Measurements from ENCODE around the gene SLC5A9. TPM values are rescaled to one million over a fixed set of nuclear protein-coding genes. Genes with fewer than 3 reads are reported as not detected.
"Not testable (repeated sequence)": the region's sequence is repeated elsewhere in the genome, so short reads cannot be mapped to it uniquely, and the experiment has no call there.

The SLC5A9 gene
- total and polyA plus RNA-seq, 2 experiments from 2014 or later = 20.9 to 26.5 TPM

- H3K9me2 ChIP-seq (replicated peaks; ENCODE audit: insufficient read depth) = no peaks in the 10 kb centered on the region
- H3K79me2 ChIP-seq = no peaks in the 10 kb centered on the region
- H3K4me1 ChIP-seq (ENCODE audit: insufficient read depth) = no peaks in the 10 kb centered on the region
- no peak for DNase-seq (ENCODE audit: low spot score)
- no peak for TF ChIP-seq EZH2 (IDR thresholded peaks at IDR 0.05; ENCODE audit: borderline replicate concordance)
- H3K4me2 ChIP-seq = no peak overlapping the region
- H2AFZ ChIP-seq = no peak overlapping the region
- no peak overlapping the region for H3K4me3 ChIP-seq
- no peaks in the 10 kb centered on the region for H4K20me1 ChIP-seq (ENCODE audit: insufficient read depth, poor library complexity, severe bottlenecking)
- WGBS (ENCODE audit: low lambda C conversion rate, missing lambda C conversion rate) = 88% methylated on average over 2 of the region's 2 CpGs
- H3K27me3 ChIP-seq = no peaks in the 10 kb centered on the region
- H3K27ac ChIP-seq = no peak overlapping the region
- H3K9me3 ChIP-seq (ENCODE audit: low read depth) = no peaks in the 10 kb centered on the region
- H3K36me3 ChIP-seq (replicated peaks; ENCODE audit: insufficient read depth, low read depth) = no peaks in the 10 kb centered on the region
Measured at GRCh38 chr1:48266576-48266975, 44.1 kb downstream of the SLC5A9 start.

DNA sequence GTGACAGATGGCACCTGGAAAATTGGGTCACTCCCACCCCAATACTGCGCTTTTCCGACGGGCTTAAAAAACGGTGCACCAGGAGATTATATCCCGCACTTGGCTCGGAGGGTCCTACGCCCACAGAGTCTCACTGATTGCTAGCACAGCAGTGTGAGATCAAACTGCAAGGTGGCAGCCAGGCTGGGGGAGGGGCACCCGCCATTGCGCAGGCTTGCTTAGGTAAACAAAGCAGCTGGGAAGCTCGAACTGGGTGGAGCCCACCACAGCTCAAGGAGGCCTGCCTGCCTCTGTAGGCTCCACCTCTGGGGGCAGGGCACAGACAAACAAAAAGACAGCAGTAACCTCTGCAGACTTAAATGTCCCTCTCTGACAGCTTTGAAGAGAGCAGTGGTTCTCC, 54.9 kb downstream of the SLC5A9 start:
- H3K4me3 ChIP-seq; H3K4me2 ChIP-seq; H3K27me3 ChIP-seq; H3K79me2 ChIP-seq; H3K9me3 ChIP-seq (ENCODE audit: low read depth); H2AFZ ChIP-seq; H3K27ac ChIP-seq; DNase-seq (ENCODE audit: low spot score); H4K20me1 ChIP-seq (ENCODE audit: insufficient read depth, poor library complexity, severe bottlenecking); H3K4me1 ChIP-seq (ENCODE audit: insufficient read depth); H3K36me3 ChIP-seq (replicated peaks; ENCODE audit: insufficient read depth, low read depth); H3K9me2 ChIP-seq (replicated peaks; ENCODE audit: insufficient read depth): not testable (repeated sequence)
- 97% methylated on average over 10 of the region's 10 CpGs for WGBS (ENCODE audit: low lambda C conversion rate, missing lambda C conversion rate)

DNA sequence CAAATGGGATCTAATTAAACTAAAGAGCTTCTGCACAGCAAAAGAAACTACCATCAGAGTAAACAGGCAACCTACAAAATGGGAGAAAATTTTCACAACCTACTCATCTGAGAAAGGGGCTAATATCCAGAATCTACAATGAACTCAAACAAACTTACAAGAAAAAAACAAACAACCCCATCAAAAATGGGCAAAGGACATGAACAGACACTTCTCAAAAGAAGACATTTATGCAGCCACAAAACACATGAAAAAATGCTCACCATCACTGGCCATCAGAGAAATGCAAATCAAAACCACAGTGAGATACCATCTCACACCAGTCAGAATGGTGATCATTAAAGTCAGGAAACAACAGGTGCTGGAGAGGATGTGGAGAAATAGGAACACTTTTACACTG, 59.8 kb downstream of the SLC5A9 start:
- not testable (repeated sequence) for H2AFZ ChIP-seq; H3K27ac ChIP-seq; H3K9me3 ChIP-seq (ENCODE audit: low read depth); H3K9me2 ChIP-seq (replicated peaks; ENCODE audit: insufficient read depth); H3K27me3 ChIP-seq; H4K20me1 ChIP-seq (ENCODE audit: insufficient read depth, poor library complexity, severe bottlenecking); H3K4me3 ChIP-seq; H3K4me2 ChIP-seq; DNase-seq (ENCODE audit: low spot score); H3K79me2 ChIP-seq; H3K36me3 ChIP-seq (replicated peaks; ENCODE audit: insufficient read depth, low read depth); H3K4me1 ChIP-seq (ENCODE audit: insufficient read depth)

DNA sequence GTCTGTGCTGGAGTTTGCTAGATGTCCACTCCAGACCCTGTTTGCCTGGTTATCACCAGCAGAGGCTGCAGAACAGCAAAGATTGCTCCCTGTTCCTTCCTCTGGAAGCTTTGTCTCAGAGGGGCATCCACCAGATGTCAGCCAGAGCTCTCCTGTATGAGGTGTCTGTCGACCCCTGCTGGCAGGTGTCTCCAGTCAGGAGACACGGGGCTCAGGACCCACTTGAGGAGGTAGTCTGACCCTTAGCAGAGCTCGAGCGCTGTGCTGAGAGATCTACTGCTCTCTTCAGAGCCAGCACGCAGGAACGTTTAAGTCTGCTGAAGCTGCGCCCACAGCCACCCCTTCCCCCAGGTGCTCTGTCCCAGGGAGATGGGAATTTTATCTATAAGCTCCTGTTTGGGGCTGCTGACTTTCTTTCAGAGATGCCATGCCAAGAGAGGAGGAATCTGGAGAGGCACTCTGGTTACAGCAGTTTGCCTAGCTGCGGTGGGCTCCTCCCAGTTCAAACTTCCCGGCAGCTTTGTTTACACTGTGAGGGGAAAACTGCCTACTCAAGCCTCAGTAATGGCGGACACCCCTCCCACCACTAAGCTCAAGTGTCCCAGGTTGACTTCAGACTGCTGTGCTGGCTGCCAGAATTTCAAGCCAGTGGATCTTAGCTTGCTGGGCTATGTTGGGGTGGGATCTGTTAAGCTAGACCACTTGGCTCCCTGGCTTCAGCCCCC, 62.3 kb downstream of the SLC5A9 start:
- not testable (repeated sequence) for H3K27me3 ChIP-seq; H2AFZ ChIP-seq; H3K4me1 ChIP-seq (ENCODE audit: insufficient read depth); H3K4me2 ChIP-seq; H3K4me3 ChIP-seq; H3K36me3 ChIP-seq (replicated peaks; ENCODE audit: insufficient read depth, low read depth); H3K9me2 ChIP-seq (replicated peaks; ENCODE audit: insufficient read depth); H3K27ac ChIP-seq; DNase-seq (ENCODE audit: low spot score); H4K20me1 ChIP-seq (ENCODE audit: insufficient read depth, poor library complexity, severe bottlenecking); H3K9me3 ChIP-seq (ENCODE audit: low read depth); H3K79me2 ChIP-seq
- WGBS (ENCODE audit: low lambda C conversion rate, missing lambda C conversion rate) = 72% methylated on average over 10 of the region's 10 CpGs

- Histone ChIP-seq H3K9me2 (replicated peaks; ENCODE audit: insufficient read depth) (no peaks in the 10 kb centered on the region), H3K27me3 (no peaks in the 10 kb centered on the region), H3K36me3 (replicated peaks; ENCODE audit: insufficient read depth, low read depth) (no peaks in the 10 kb centered on the region), H3K9me3 (ENCODE audit: low read depth) (peaks cover 5% of the 10 kb centered on the region), H3K79me2 (no peaks in the 10 kb centered on the region), H3K4me2 (no peak overlapping the region), H3K4me1 (ENCODE audit: insufficient read depth) (no peaks in the 10 kb centered on the region), H2AFZ (no peak overlapping the region), H4K20me1 (ENCODE audit: insufficient read depth, poor library complexity, severe bottlenecking) (no peaks in the 10 kb centered on the region), H3K4me3 (no peak overlapping the region), H3K27ac (no peak overlapping the region)
- TF ChIP-seq CTCF (IDR thresholded peaks at IDR 0.05; ENCODE audit: poor library complexity) (no peak), EZH2phosphoT487 (IDR thresholded peaks at IDR 0.05; ENCODE audit: low read depth, severe bottlenecking, unreplicated experiment) (no peak), EZH2 (IDR thresholded peaks at IDR 0.05; ENCODE audit: borderline replicate concordance) (no peak)
- no peak for DNase-seq (ENCODE audit: low spot score)
- WGBS (ENCODE audit: low lambda C conversion rate, missing lambda C conversion rate) = 92% methylated on average over 3 of the region's 3 CpGs
Measured at GRCh38 chr1:48285525-48285924, 63.0 kb downstream of the SLC5A9 start.

All from hepatocyte (in vitro differentiated cells).